GM18507 (cell line): Measurements from ENCODE around the gene ZNF662.

Experiments
- DNase-seq: peaks from one replicate; pipeline ENCODE4 v3.0.0; 2011; ENCODE audit warnings: low read depth; ENCODE audit not compliant: insufficient read length; ENCODE audit errors: extremely low spot score
- FAIRE-seq: peaks from 2 replicates; lab custom pipeline; 2011; peaks lifted over from hg19 to GRCh38; lab: Jason Lieb, UNC

The ZNF662 gene

DNA sequence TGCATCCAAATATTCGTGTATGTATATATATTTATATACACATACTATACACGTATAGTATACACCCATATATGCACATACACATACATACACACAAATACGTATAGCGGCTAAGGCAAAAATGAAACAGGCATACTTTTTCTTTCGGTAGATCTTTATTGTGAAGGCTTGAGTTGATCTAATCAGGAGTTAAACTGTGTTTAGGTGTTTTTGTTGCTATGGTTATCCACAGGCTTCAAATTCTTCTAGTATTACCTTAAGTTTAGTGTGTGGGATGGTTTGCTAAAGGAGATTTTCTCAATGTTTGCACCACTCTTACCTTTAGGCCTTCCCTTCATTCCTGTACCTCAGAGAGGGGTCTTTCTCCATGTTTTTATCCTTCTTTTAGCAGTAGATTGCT is 28.2 kb downstream of the ZNF662 start:
- FAIRE-seq (no peak), DNase-seq (no peak)

GRCh38 chr3:42934910-42935309 is 29.0 kb downstream of the ZNF662 start:
- no peak for FAIRE-seq

GRCh38 chr3:42935472-42935871 is 29.5 kb downstream of the ZNF662 start:
- no peak for FAIRE-seq
- no peak for DNase-seq

More at GRCh38 chr3:42934910-42935309, 29.0 kb downstream of the ZNF662 start:
- DNase-seq = no peak

GRCh38 chr3:42936157-42936981 is 30.4 kb downstream of the ZNF662 start:
- DNase-seq (no peak), FAIRE-seq (no peak)

DNA sequence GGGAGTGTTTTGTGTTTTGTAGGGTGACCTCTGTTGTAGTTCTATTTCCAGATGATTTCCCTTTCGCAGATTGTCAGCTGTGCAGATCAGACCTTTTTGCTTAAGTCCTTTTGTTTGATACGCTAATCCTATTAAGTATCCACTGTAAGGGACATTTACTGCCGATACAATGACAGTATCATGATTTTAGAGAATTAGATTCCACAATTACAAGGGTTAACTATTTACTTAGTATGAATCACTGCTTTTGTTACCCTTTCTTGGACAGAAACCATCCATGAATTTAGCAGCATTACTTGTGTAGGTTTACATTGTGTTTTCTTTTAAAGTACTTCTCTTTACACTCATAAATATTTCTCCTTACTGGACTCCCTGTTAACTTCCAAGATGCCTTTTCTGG is 31.4 kb downstream of the ZNF662 start:
- FAIRE-seq (no peak), DNase-seq (no peak)

GRCh38 chr3:42942693-42943092 is 36.8 kb downstream of the ZNF662 start:
- no peak for FAIRE-seq
- no peak for DNase-seq

DNA sequence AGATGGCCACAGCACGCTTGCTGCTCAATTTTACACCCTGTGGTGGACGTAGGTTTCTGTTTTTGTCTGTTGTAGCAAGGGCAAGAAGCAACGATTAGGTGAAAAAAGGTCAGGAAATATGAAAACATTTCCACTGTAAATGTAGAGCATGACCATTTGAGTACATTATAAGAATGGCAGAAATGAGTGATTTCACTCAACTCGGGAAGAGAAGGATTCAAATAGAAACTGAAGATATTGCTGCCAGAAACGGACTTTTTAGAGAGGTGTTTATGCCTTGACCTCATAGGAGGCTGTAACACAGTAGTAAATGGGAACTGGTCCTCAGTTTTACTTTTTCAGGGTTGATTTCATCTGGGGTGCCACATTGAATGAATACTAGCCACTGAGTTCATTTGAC is 40.1 kb downstream of the ZNF662 start:
- DNase-seq (no peak), FAIRE-seq (no peak)

GRCh38 chr3:42957573-42957972 is 51.6 kb downstream of the ZNF662 start:
- FAIRE-seq (no peak), DNase-seq (no peak)

GRCh38 chr3:42960282-42960681 is 54.3 kb downstream of the ZNF662 start:
- DNase-seq (no peak), FAIRE-seq (no peak)

- FAIRE-seq (no peak), DNase-seq (no peak)
Observed at GRCh38 chr3:42960786-42961185, 54.8 kb downstream of the ZNF662 start.

GRCh38 chr3:42961633-42962032 is 55.7 kb downstream of the ZNF662 start:
- no peak for FAIRE-seq
- DNase-seq = no peak

GRCh38 chr3:42963269-42963668 is 57.3 kb downstream of the ZNF662 start:
- DNase-seq = no peak
- FAIRE-seq = no peak

- no peak for DNase-seq
Observed at GRCh38 chr3:42964266-42964665, 58.3 kb downstream of the ZNF662 start.

More at GRCh38 chr3:42964266-42964665, 58.3 kb downstream of the ZNF662 start:
- FAIRE-seq = no peak
